ENCODE results near the gene PGAP6.

DNA sequence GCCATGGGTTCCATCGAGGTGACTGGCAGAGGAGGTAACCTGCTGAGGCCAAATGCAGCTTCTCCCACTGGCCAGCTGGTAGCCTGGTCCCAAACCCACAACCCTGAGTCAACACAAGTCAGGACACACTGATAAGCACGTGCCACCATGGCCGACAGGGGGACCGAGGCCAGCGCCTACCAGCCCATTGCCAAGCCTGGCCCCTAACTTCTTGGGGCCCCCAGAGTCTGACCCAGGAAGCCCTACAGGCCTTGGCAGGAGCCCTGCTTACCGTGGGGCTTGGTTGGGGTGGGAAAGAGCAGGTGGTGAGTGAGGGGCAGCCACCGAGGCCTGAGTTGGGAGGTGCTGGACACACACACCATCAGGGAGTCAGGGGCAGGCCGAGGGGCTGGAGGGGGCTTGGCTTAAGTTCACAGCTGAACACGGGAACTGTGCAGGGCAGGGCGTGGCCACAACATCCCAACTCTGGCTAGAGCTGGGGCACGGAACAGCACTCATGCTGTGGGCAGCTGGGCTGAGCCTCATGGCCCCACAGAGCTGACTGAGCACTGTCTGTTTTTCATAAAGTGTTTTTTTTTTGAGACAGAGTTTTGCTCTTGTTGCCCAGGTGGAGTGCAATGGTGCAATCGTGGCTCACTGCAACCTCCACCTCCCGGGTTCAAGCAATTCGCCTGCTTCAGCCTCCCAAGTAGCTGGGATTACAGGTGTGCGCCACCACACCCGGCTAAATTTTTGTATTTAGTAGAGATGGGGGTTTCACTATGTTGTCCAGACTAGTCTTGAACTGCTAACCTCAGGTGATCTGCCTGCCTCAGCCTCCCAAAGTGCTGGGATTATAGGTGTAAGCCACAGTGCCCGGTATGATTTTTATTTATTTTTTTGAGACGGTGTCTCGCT is 16.9 kb downstream of the PGAP6 start:
- TF ChIP-seq EZH2 (IDR thresholded peaks at IDR 0.05; ENCODE audit: borderline replicate concordance), result no peak
- TF ChIP-seq, protein P1, sequence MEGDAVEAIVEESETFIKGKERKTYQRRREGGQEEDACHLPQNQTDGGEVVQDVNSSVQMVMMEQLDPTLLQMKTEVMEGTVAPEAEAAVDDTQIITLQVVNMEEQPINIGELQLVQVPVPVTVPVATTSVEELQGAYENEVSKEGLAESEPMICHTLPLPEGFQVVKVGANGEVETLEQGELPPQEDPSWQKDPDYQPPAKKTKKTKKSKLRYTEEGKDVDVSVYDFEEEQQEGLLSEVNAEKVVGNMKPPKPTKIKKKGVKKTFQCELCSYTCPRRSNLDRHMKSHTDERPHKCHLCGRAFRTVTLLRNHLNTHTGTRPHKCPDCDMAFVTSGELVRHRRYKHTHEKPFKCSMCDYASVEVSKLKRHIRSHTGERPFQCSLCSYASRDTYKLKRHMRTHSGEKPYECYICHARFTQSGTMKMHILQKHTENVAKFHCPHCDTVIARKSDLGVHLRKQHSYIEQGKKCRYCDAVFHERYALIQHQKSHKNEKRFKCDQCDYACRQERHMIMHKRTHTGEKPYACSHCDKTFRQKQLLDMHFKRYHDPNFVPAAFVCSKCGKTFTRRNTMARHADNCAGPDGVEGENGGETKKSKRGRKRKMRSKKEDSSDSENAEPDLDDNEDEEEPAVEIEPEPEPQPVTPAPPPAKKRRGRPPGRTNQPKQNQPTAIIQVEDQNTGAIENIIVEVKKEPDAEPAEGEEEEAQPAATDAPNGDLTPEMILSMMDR (IDR thresholded peaks at IDR 0.05; ENCODE audit: poor library complexity), result no peak

Measured in hepatocyte (in vitro differentiated cells).